CD14-positive monocyte (primary cell): ENCODE measurements around the gene XPNPEP3. TPM values are rescaled to one million over a fixed set of nuclear protein-coding genes. Genes with fewer than 3 reads are reported as not detected.

ENCODE experiments used
- DNase-seq, 3 donors: peaks; one replicate each; pipeline ENCODE4 v3.0.0-alpha.2; 2011 to 2022
- H2AFZ ChIP-seq: 2 replicates; pipeline ENCODE4 v1.6.0; 2012; ENCODE audit warnings: mild to moderate bottlenecking, low read depth, low read length, inconsistent platforms; ENCODE audit not compliant: insufficient read depth, poor library complexity, severe bottlenecking
- H3K27ac ChIP-seq, 2 donors: 1 replicate in 1 of 2; 2 replicates in 1 of 2; pipeline ENCODE4 v1.5.1; 2012 to 2013; ENCODE audit warnings: low read length in 2 of 2, control low read depth in 1 of 2, inconsistent platforms in 1 of 2, low read depth in 1 of 2, mild to moderate bottlenecking in 1 of 2
- H3K27me3 ChIP-seq, 2 donors: one replicate each; pipeline versions ENCODE4 v1.6.0 to v1.6.1; 2011 to 2013; ENCODE audit warnings: low read length in 2 of 2; ENCODE audit not compliant: control insufficient read depth in 2 of 2, insufficient read depth in 2 of 2
- H3K36me3 ChIP-seq, 2 donors: replicated peaks in 1 of 2; 1 replicate in 1 of 2; 2 replicates in 1 of 2; pipeline versions ENCODE4 v1.5.1 to v1.6.1; 2012 to 2013; ENCODE audit warnings: low read length in 2 of 2, control low read depth in 1 of 2, inconsistent platforms in 1 of 2, mild to moderate bottlenecking in 1 of 2; ENCODE audit not compliant: insufficient read depth in 2 of 2, control insufficient read depth in 1 of 2
- H3K4me1 ChIP-seq, 2 donors: 1 replicate in 1 of 2; 2 replicates in 1 of 2; pipeline versions ENCODE4 v1.5.1 to v1.6.1; 2012 to 2013; ENCODE audit warnings: low read length in 2 of 2, control low read depth in 1 of 2, inconsistent platforms in 1 of 2, mild to moderate bottlenecking in 1 of 2, moderate library complexity in 1 of 2; ENCODE audit not compliant: insufficient read depth in 2 of 2, control insufficient read depth in 1 of 2
- H3K4me2 ChIP-seq: replicated peaks from 2 replicates; pipeline ENCODE3; 2012; ENCODE audit warnings: low read length, moderate library complexity, mild to moderate bottlenecking; ENCODE audit not compliant: poor library complexity, severe bottlenecking; ENCODE audit errors: extremely low read depth
- H3K4me3 ChIP-seq, 3 experiments: fragments of 200-600 bp in 1 of 3; sonication (generic) in 1 of 3; replicated peaks in 1 of 3; 1 replicate in 2 of 3; 2 replicates in 1 of 3; pipeline ENCODE4 v1.5.1; 2011 to 2013; ENCODE audit warnings: low read length in 3 of 3, mild to moderate bottlenecking in 3 of 3, control low read depth in 2 of 3, low read depth in 2 of 3, inconsistent platforms in 1 of 3, moderate library complexity in 1 of 3
- H3K79me2 ChIP-seq: 2 replicates; pipeline ENCODE4 v1.6.0; 2012; ENCODE audit warnings: mild to moderate bottlenecking, control low read depth, inconsistent platforms, low read length, moderate library complexity; ENCODE audit not compliant: insufficient read depth
- H3K9ac ChIP-seq: 2 replicates; pipeline ENCODE4 v1.6.0; 2017; ENCODE audit warnings: low read length, mild to moderate bottlenecking; ENCODE audit not compliant: insufficient read depth, poor library complexity, severe bottlenecking
- H3K9me3 ChIP-seq, 2 donors: replicated peaks in 1 of 2; 1 replicate in 1 of 2; 2 replicates in 1 of 2; pipeline versions ENCODE4 v1.5.1 to v1.6.1; 2012 to 2013; ENCODE audit warnings: low read length in 2 of 2, control low read depth in 1 of 2; ENCODE audit not compliant: control insufficient read depth in 1 of 2, insufficient read depth in 1 of 2
- H4K20me1 ChIP-seq: 2 replicates; pipeline ENCODE4 v1.6.0; 2012; ENCODE audit warnings: mild to moderate bottlenecking, low read length, control low read depth, moderate library complexity; ENCODE audit not compliant: insufficient read depth
- H3K27ac Mint-ChIP-seq, 7 donors: one replicate each; pipeline ENCODE4 v1.8.0; 2020; ENCODE audit warnings: mild to moderate bottlenecking in 7 of 7, mixed read lengths in 7 of 7, moderate library complexity in 6 of 7, inconsistent platforms in 2 of 7
- H3K27me3 Mint-ChIP-seq, 3 donors: one replicate each; pipeline ENCODE4 v1.8.0; 2021 to 2022; ENCODE audit warnings: low read depth in 3 of 3, mild to moderate bottlenecking in 3 of 3, mixed read lengths in 3 of 3, moderate library complexity in 3 of 3, inconsistent platforms in 1 of 3
- H3K36me3 Mint-ChIP-seq, 2 donors: one replicate each; pipeline ENCODE4 v1.8.0; 2020; ENCODE audit warnings: mixed read lengths in 2 of 2, inconsistent platforms in 1 of 2, mild to moderate bottlenecking in 1 of 2
- H3K4me1 Mint-ChIP-seq: one replicate; pipeline ENCODE4 v1.8.0; 2020; ENCODE audit warnings: mild to moderate bottlenecking, mixed read lengths
- H3K4me3 Mint-ChIP-seq, 2 donors: one replicate each; pipeline ENCODE4 v1.8.0; 2020; ENCODE audit warnings: mild to moderate bottlenecking in 2 of 2, mixed read lengths in 2 of 2, moderate library complexity in 1 of 2
- H3K9me3 Mint-ChIP-seq, 7 donors: one replicate each; pipeline ENCODE4 v1.8.0; 2020 to 2022; ENCODE audit warnings: mixed read lengths in 7 of 7, mild to moderate bottlenecking in 6 of 7, moderate library complexity in 6 of 7, inconsistent platforms in 2 of 7
- WGBS: methylation state at CpG from one replicate; pipeline ENCODE4 v1.1.5; 2013; ENCODE audit warnings: missing lambda C conversion rate; ENCODE audit not compliant: insufficient coverage; 5-methylcytosine and 5-hydroxymethylcytosine counted together
- intact Hi-C, 2 donors: fragments of 100-400 bp; cut with micrococcal nuclease; formaldehyde crosslinking; loops; one replicate each; pipeline versions ENCODE4 v1.15.0 to v1.15.1; 2023
- polyA plus RNA-seq, 3 donors: library from polyadenylated mRNA; depleted of rRNA in 1 of 3; unstranded in 2 of 3; stranded (reverse) in 1 of 3; fragments of 300-500 nt in 2 of 3; fragments of >200 nt in 1 of 3; fragmentation: Illumina TruSeq in 2 of 3; gene quantifications; 1 replicate in 2 of 3; 2 replicates in 1 of 3; pipeline ENCODE4 v1.2.3, GENCODE V29; 2012 to 2021
- TF ChIP-seq, protein P1 (sequence below): fragments of 200-600 bp; IDR thresholded peaks from one replicate; pipeline ENCODE4 v1.8.0; 2022; ENCODE audit warnings: antibody characterized with exemption, mild to moderate bottlenecking

XPNPEP3 gene
- polyA plus RNA-seq, 3 donors, result 3.6 to 9.4 (median 7.3) TPM

DNA sequence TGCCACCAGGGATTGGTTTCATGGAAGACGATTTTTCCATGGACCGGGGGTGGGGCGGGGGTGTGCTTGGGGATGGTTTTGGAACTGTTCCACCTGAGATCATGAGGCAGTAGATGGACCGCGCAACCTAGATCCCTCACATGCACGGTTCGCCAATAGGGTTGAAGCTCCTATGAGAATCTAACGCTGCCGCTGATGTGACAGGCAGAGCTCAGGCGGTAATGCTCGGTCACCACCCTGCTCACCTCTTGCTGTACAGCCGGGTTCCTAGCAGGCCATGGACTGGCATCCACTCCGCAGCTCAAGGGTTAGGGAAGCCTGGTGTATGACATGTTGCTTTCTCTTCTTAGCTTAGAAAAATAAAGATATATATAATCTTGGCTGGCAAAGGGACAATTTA lies 116.2 kb downstream of the XPNPEP3 start:
- Histone ChIP-seq H2AFZ (no peak overlapping the region), H3K9ac (no peak overlapping the region), H3K27ac (no peak overlapping the region), H3K79me2 (peaks cover 5% of the 10 kb centered on the region), H3K4me3 (no peak overlapping the region), H3K4me2 (no peak overlapping the region), H3K27me3 (no peaks in the 10 kb centered on the region), H3K4me1 (no peaks in the 10 kb centered on the region), H4K20me1 (no peaks in the 10 kb centered on the region), H3K9me3 (no peaks in the 10 kb centered on the region), H3K36me3 (peaks cover 41 to 51% of the 10 kb centered on the region in 2 donors)
- H3K27ac Mint-ChIP-seq, result no peak overlapping the region
- 95% methylated on average over 11 of the region's 13 CpGs for WGBS
- H3K4me1 Mint-ChIP-seq, result no peaks in the 10 kb centered on the region
- no peak overlapping the region for H3K4me3 Mint-ChIP-seq
- H3K9me3 Mint-ChIP-seq, result peaks cover 0 to 2% (median 0%) of the 10 kb centered on the region in 7 donors
- H3K27me3 Mint-ChIP-seq, result no peaks in the 10 kb centered on the region
- TF ChIP-seq, protein P1, sequence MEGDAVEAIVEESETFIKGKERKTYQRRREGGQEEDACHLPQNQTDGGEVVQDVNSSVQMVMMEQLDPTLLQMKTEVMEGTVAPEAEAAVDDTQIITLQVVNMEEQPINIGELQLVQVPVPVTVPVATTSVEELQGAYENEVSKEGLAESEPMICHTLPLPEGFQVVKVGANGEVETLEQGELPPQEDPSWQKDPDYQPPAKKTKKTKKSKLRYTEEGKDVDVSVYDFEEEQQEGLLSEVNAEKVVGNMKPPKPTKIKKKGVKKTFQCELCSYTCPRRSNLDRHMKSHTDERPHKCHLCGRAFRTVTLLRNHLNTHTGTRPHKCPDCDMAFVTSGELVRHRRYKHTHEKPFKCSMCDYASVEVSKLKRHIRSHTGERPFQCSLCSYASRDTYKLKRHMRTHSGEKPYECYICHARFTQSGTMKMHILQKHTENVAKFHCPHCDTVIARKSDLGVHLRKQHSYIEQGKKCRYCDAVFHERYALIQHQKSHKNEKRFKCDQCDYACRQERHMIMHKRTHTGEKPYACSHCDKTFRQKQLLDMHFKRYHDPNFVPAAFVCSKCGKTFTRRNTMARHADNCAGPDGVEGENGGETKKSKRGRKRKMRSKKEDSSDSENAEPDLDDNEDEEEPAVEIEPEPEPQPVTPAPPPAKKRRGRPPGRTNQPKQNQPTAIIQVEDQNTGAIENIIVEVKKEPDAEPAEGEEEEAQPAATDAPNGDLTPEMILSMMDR, result no peak
- peaks cover 27 to 49% of the 10 kb centered on the region in 2 donors for H3K36me3 Mint-ChIP-seq
- no peak for DNase-seq
- intact Hi-C loops, result no loop called here

DNA sequence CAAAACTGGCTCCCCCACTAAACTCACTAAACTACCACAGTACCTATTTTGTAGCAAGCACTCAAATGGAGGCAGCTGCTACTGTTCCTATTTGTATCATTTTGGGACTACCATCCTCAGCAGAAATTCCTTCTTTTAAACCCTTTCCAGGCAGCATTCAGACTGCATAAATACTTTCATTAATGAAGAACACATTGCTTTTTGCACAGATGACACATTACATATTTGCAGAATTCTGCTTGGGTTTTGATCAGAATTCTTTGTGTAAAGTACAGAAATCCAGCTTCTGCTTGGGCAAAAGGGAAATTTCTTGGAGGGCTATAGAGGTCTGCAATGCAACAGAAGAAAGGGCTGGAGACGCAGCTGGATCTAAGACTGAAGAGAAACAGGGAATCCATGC lies 118.4 kb downstream of the XPNPEP3 start:
- TF ChIP-seq, protein P1, result no peak
- intact Hi-C loops, result no loop called here
- no peak overlapping the region for H3K4me3 Mint-ChIP-seq

More for the DNA sequence above, 118.4 kb downstream of the XPNPEP3 start:
- no peaks in the 10 kb centered on the region for H3K79me2 ChIP-seq
- Mint-ChIP-seq H3K27ac (no peak overlapping the region), H3K27me3 (peaks cover 0 to 2% (median 0%) of the 10 kb centered on the region in 3 donors), H3K4me1 (no peaks in the 10 kb centered on the region), H3K9me3 (peaks cover 0 to 2% (median 0%) of the 10 kb centered on the region in 7 donors), H3K36me3 (peaks cover 17 to 29% of the 10 kb centered on the region in 2 donors)
- no peaks in the 10 kb centered on the region for H3K4me1 ChIP-seq
- H3K27ac ChIP-seq, result no peak overlapping the region
- no peaks in the 10 kb centered on the region for H3K9me3 ChIP-seq
- WGBS, result no CpG with 5 or more reads among the region's 1 CpG
- no peak overlapping the region for H3K9ac ChIP-seq
- no peaks in the 10 kb centered on the region for H4K20me1 ChIP-seq
- H3K27me3 ChIP-seq, result no peaks in the 10 kb centered on the region
- no peak for DNase-seq
- H2AFZ ChIP-seq, result no peak overlapping the region
- no peak overlapping the region for H3K4me2 ChIP-seq
- no peak overlapping the region for H3K4me3 ChIP-seq
- peaks cover 23 to 28% of the 10 kb centered on the region in 2 donors for H3K36me3 ChIP-seq
